DND-41 (cell line): ENCODE data around the gene MRPL14.
"Not testable (repeated sequence)": the region's sequence is repeated elsewhere in the genome, so short reads cannot be mapped to it uniquely, and the experiment has no call there.

Source experiments
- EZH2 ChIP-seq: IDR thresholded peaks from 3 replicates; pipeline ENCODE4 v1.6.1; 2012; ENCODE audit warnings: borderline replicate concordance, low read depth, mild to moderate bottlenecking, moderate library complexity, low read length, inconsistent platforms; ENCODE audit not compliant: severe bottlenecking
- TF ChIP-seq, protein P1 (sequence below): IDR thresholded peaks from 2 replicates; pipeline ENCODE4 v1.5.1; 2012; ENCODE audit warnings: borderline replicate concordance, low read length, moderate library complexity, mild to moderate bottlenecking; ENCODE audit not compliant: poor library complexity, severe bottlenecking; ENCODE audit errors: extremely low read depth

DNA sequence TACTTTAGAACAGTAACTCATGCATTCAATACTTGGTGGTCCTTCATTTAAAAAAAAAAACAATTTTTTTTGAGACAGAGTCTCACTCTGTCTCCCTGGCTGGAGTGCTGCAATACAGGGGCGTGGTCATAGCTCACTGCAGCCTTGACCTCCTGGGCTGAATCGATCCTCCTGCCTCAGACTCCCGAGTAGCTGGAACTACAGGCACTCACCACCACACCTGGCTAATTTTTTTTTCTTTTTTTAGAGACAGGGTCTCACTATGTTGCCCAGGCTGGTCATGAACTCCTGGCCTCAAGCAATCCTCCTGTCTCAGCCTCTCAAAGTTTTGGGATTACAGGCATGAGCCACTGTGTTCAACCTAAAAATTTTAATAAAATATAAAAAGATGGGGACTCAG, 17.3 kb upstream of the MRPL14 start:
- TF ChIP-seq, protein P1, sequence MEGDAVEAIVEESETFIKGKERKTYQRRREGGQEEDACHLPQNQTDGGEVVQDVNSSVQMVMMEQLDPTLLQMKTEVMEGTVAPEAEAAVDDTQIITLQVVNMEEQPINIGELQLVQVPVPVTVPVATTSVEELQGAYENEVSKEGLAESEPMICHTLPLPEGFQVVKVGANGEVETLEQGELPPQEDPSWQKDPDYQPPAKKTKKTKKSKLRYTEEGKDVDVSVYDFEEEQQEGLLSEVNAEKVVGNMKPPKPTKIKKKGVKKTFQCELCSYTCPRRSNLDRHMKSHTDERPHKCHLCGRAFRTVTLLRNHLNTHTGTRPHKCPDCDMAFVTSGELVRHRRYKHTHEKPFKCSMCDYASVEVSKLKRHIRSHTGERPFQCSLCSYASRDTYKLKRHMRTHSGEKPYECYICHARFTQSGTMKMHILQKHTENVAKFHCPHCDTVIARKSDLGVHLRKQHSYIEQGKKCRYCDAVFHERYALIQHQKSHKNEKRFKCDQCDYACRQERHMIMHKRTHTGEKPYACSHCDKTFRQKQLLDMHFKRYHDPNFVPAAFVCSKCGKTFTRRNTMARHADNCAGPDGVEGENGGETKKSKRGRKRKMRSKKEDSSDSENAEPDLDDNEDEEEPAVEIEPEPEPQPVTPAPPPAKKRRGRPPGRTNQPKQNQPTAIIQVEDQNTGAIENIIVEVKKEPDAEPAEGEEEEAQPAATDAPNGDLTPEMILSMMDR, result not testable (repeated sequence)
- not testable (repeated sequence) for TF ChIP-seq EZH2
